ENCODE data around the gene TMEM221. TPM values are rescaled to one million over a fixed set of nuclear protein-coding genes. Genes with fewer than 3 reads are reported as not detected.

The TMEM221 gene
- total and polyA plus RNA-seq, 10 of the 15 experiments (the other 5 are each of a cell fraction or from before 2014, with no cell fraction given) = 0.04 to 0.24 TPM; not detected in 8

- Histone ChIP-seq H3K36me3 (ENCODE audit: control insufficient read depth in 2 of 2, insufficient read depth in 2 of 2, low read length in 1 of 2) (no peaks in the 10 kb centered on the region), H3K27me3 (replicated peaks in 1 of 2; ENCODE audit: control insufficient read depth in 2 of 2, insufficient read depth in 2 of 2, low read length in 1 of 2) (peaks cover 2 to 3% of the 10 kb centered on the region in 2 experiments; a peak in 3 of 4 replicates), H3K9ac (ENCODE audit: control insufficient read depth, insufficient read depth, low read length) (no peak overlapping the region; the same call in 1 of the 2 replicates), H3K4me2 (ENCODE audit: control insufficient read depth, insufficient read depth) (peak overlapping the region; percentile 94), H3K4me1 (ENCODE audit: control insufficient read depth, insufficient read depth, low read length) (peaks cover 9% of the 10 kb centered on the region), H3K9me3 (replicated peaks; ENCODE audit: control insufficient read depth, insufficient read depth, low read length) (no peaks in the 10 kb centered on the region; the same call in 1 of the 3 replicates), H3K4me3 (peak overlapping the region; percentile 20; the same call in 1 of the 2 replicates), H4K20me1 (ENCODE audit: control insufficient read depth, insufficient read depth) (no peaks in the 10 kb centered on the region), H2AFZ (ENCODE audit: control insufficient read depth, low read depth, low read length) (peak overlapping the region; percentile 34), H3K79me2 (ENCODE audit: control insufficient read depth, insufficient read depth, low read length) (no peaks in the 10 kb centered on the region), H3K27ac (ENCODE audit: control insufficient read depth, insufficient read depth) (no peak overlapping the region)
- FAIRE-seq = no peak
- ChIA-PET POLR2A (interaction anchor here (0.5 to 0.8 kb wide), 4 partner anchors 9 to 712 kb away, joined by 3 to 10 read pairs (median 4); partner anchors contain the start of gene BST2), CTCF (interaction anchor here (0.6 to 9.4 kb wide), 11 partner anchors 14 to 452 kb away, joined by 3 to 170 read pairs (median 4); partner anchors contain the start of genes BST2 and USHBP1), SMC1A (ENCODE audit: uncharacterized antibody, unreplicated experiment) (interaction anchor here (0.7 to 1.5 kb wide), 2 partner anchors 21 to 98 kb away, joined by 3 to 6 read pairs; no protein-coding TSS in a partner anchor), RAD21 (ENCODE audit: unreplicated experiment) (interaction anchor here (1.0 to 1.5 kb wide), 2 partner anchors 56 to 82 kb away, joined by 3 to 4 read pairs; partner anchors contain the start of gene DDA1)
- no peak for DNase-seq (ENCODE audit: low read depth, low spot score)
- WGBS (ENCODE audit: insufficient coverage, insufficient replicate concordance, low lambda C conversion rate, missing lambda C conversion rate) = 4% methylated on average over 24 of the region's 26 CpGs
- no peak for ATAC-seq
- in situ Hi-C loops (cut with MboI) = no loop called here
- TF ChIP-seq STAT1 (conservative IDR thresholded peaks at IDR 0.05) (no peak), SPI1 (IDR thresholded peaks at IDR 0.05; ENCODE audit: borderline replicate concordance, insufficient read depth, low read depth, low read length) (peak; percentile 22; the same call in 1 of the 2 replicates), CTCF (IDR thresholded peaks at IDR 0.05 in 2 of 3, conservative IDR thresholded peaks at IDR 0.05 in 1 of 3; ENCODE audit: control insufficient read depth in 2 of 3, extremely low read depth in 1 of 3, insufficient read depth in 1 of 3, low read depth in 3 of 3, low read length in 3 of 3) (0 out of 6 replicates have a peak, but pooled peaks of 1 of the 3 experiments have one; percentile 0), BHLHE40 (IDR thresholded peaks at IDR 0.05; ENCODE audit: borderline replicate concordance in 1 of 2, low read depth in 2 of 2, low read length in 1 of 2) (peak; percentile 48 to 67; a peak in 3 of 4 replicates)
- no TSS peak for BruUV-seq (replicated peaks)
- intact Hi-C loops (cut with micrococcal nuclease; ENCODE audit: unreplicated experiment) = no loop called here
These were observed 56.9 kb downstream of the TMEM221 start for GRCh38 chr19:17391371-17392151.
